ENCODE results near the gene POLR1B.
A peak's percentile ranks its signal among the peaks of the same experiment; 100 is the strongest.
"Not testable (repeated sequence)": the region's sequence is repeated elsewhere in the genome, so short reads cannot be mapped to it uniquely, and the experiment has no call there.

Gene POLR1B

DNA sequence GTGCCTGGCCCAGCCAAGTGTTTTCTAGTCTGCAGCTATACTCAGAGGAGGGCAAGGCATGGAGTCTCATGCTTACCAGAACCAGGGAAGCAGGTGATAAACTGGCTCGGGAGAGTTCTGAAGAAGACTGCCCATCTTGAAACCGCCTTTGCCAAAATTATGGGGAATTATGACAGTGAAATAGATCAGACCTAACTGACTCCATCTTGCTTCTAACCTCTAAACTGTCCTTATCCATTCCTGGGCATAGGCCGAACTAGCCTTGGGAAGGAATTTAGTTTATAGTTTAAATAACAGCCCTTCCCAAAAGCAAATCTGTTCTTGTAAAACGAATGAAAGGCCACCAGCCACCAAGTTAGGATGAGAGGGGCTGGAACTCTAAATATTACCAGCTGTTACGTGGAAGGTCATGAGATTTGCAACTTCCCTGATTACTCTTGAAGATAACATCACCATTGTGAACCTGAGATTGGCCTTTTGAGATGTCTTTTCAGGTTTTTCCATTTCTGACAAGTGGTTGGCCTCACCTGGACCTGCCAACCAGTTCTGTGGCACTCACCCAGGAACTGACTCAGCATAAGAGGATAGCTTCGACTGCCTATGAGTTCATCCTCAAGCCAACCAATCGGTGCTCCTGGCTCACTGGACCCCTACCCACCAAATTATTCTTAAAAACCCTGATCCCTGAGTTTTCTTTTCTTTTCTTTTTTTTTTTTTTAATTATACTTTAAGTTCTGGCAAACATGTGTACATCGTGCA lies 65.6 kb downstream of the POLR1B start:
- no peak overlapping the region for H3K4me3 ChIP-seq (ENCODE audit: control insufficient read depth, low read depth, low read length)
- TF ChIP-seq, protein P1, sequence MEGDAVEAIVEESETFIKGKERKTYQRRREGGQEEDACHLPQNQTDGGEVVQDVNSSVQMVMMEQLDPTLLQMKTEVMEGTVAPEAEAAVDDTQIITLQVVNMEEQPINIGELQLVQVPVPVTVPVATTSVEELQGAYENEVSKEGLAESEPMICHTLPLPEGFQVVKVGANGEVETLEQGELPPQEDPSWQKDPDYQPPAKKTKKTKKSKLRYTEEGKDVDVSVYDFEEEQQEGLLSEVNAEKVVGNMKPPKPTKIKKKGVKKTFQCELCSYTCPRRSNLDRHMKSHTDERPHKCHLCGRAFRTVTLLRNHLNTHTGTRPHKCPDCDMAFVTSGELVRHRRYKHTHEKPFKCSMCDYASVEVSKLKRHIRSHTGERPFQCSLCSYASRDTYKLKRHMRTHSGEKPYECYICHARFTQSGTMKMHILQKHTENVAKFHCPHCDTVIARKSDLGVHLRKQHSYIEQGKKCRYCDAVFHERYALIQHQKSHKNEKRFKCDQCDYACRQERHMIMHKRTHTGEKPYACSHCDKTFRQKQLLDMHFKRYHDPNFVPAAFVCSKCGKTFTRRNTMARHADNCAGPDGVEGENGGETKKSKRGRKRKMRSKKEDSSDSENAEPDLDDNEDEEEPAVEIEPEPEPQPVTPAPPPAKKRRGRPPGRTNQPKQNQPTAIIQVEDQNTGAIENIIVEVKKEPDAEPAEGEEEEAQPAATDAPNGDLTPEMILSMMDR (IDR thresholded peaks at IDR 0.05; ENCODE audit: control insufficient read depth, insufficient read depth, low read depth, low read length, missing control alignments): no peak
- no peak for DNase-seq (ENCODE audit: low read depth)

GRCh38 chr2:112609320-112609719 lies 67.1 kb downstream of the POLR1B start:
- not testable (repeated sequence) for H3K4me3 ChIP-seq (ENCODE audit: control insufficient read depth, low read depth, low read length); DNase-seq (ENCODE audit: low read depth)

GRCh38 chr2:112612283-112612682 lies 70.0 kb downstream of the POLR1B start:
- not testable (repeated sequence) for H3K4me3 ChIP-seq (ENCODE audit: control insufficient read depth, low read depth, low read length); DNase-seq (ENCODE audit: low read depth)

- TF ChIP-seq, protein P1 (IDR thresholded peaks at IDR 0.05; ENCODE audit: control insufficient read depth, insufficient read depth, low read depth, low read length, missing control alignments): no peak
- H3K4me3 ChIP-seq (ENCODE audit: control insufficient read depth, low read depth, low read length): no peak overlapping the region
- DNase-seq (ENCODE audit: low read depth): no peak
These were observed 72.1 kb downstream of the POLR1B start for GRCh38 chr2:112614201-112614840.

DNA sequence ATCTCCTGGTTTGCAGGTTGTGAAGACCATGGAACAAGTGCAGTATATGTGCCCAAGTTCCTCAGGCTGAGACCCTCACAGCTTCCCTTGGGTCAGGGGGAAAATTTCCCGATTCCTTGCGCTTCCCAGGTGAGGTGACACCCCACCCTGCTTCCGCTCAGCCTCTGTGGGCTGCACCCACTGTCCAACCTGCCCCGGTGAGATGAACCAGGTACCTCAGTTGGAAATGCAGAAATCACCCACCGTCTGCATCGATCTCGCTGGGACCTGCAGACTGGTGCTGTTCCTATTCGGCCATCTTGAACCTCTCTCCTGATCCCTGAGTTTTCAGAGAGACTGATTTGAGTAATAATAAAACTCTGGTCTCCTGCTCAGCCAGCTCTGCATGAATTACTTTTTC lies 72.8 kb downstream of the POLR1B start:
- H3K4me3 ChIP-seq (ENCODE audit: control insufficient read depth, low read depth, low read length): no peak overlapping the region
- TF ChIP-seq, protein P1 (IDR thresholded peaks at IDR 0.05; ENCODE audit: control insufficient read depth, insufficient read depth, low read depth, low read length, missing control alignments): no peak
- DNase-seq (ENCODE audit: low read depth): no peak

GRCh38 chr2:112615798-112616197 lies 73.5 kb downstream of the POLR1B start:
- not testable (repeated sequence) for H3K4me3 ChIP-seq (ENCODE audit: control insufficient read depth, low read depth, low read length); DNase-seq (ENCODE audit: low read depth)

GRCh38 chr2:112618383-112618782 lies 76.1 kb downstream of the POLR1B start:
- no peak overlapping the region for H3K4me3 ChIP-seq (ENCODE audit: control insufficient read depth, low read depth, low read length)
- TF ChIP-seq, protein P1 (IDR thresholded peaks at IDR 0.05; ENCODE audit: control insufficient read depth, insufficient read depth, low read depth, low read length, missing control alignments): no peak
- no peak for DNase-seq (ENCODE audit: low read depth)

DNA sequence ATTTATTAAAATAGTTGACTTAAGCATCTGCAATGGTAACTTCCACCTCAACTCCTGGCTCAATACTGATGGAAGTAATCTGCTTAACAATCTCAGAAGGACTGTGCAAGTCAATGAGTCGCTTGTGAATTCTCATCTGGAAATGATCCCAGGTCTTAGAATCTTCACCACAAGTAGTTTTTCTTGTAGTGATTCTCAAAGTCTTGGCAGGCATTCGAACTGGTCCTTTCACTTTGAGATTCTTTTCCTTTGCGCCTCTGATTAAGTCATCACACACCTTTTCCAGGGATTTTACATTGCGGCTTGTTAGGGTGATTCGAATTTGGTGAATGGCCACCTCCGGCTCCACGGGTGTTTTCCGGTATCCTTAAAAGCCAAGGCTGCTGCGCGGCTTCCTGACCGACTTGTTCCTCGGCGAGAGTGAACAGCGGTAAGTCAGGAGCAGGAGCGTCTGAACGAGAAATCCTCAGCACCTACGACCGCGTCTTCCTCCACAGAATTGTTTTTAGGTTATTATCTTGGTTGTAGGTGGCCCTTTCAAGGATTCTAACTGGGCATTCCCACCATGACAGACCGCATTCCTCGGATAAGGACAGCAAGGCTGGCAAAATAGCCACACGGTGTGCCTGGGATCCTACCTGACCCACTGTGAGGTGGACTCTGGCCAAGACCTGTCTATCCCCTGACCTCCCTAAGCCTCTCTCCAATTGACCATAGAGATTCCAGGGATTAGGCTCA lies 79.7 kb downstream of the POLR1B start:
- TF ChIP-seq, protein P1 (IDR thresholded peaks at IDR 0.05; ENCODE audit: control insufficient read depth, insufficient read depth, low read depth, low read length, missing control alignments): no peak
- DNase-seq (ENCODE audit: low read depth): peak; percentile 71
- no peak overlapping the region for H3K4me3 ChIP-seq (ENCODE audit: control insufficient read depth, low read depth, low read length)
